GM19035 (cell line): ENCODE measurements around the gene EPHA1.
A peak's percentile ranks its signal among the peaks of the same experiment; 100 is the strongest.

Experiments used
- ATAC-seq: cut with Tn5 transposase; IDR thresholded peaks from one replicate; pipeline ENCODE4 v1.9.1; 2021; ENCODE audit not compliant: unreplicated experiment

EPHA1 gene

GRCh38 chr7:143408686-143409561 lies at the start of gene EPHA1:
Gene EPHA1, minus strand, starts transcription at chr7:143408856. Its CDS starts 51 bp downstream, at chr7:143408805.
- no peak for ATAC-seq

GRCh38 chr7:143458263-143458662 lies 49.6 kb upstream of the EPHA1 start:
- peak; percentile 80 for ATAC-seq

GRCh38 chr7:143456992-143457793 lies 48.5 kb upstream of the EPHA1 start:
- no peak for ATAC-seq

GRCh38 chr7:143455942-143456341 lies 47.3 kb upstream of the EPHA1 start:
- no peak for ATAC-seq

- no peak for ATAC-seq
Observed at GRCh38 chr7:143455491-143455890, 46.8 kb upstream of the EPHA1 start.

- ATAC-seq: no peak
Observed at GRCh38 chr7:143454091-143454680, 45.5 kb upstream of the EPHA1 start.

- no peak for ATAC-seq
Observed at GRCh38 chr7:143452495-143452894, 43.8 kb upstream of the EPHA1 start.

GRCh38 chr7:143451746-143452145 lies 43.1 kb upstream of the EPHA1 start:
- ATAC-seq: no peak

- no peak for ATAC-seq
Observed at GRCh38 chr7:143451122-143451521, 42.5 kb upstream of the EPHA1 start.

- ATAC-seq: no peak
Observed at GRCh38 chr7:143449793-143450192, 41.1 kb upstream of the EPHA1 start.

- no peak for ATAC-seq
Observed at GRCh38 chr7:143448429-143448828, 39.8 kb upstream of the EPHA1 start.

GRCh38 chr7:143447466-143447865 lies 38.8 kb upstream of the EPHA1 start:
- no peak for ATAC-seq

- no peak for ATAC-seq
Observed at GRCh38 chr7:143444785-143445184, 36.1 kb upstream of the EPHA1 start.

- ATAC-seq: no peak
Observed at GRCh38 chr7:143444063-143444782, 35.6 kb upstream of the EPHA1 start.

GRCh38 chr7:143443153-143443552 lies 34.5 kb upstream of the EPHA1 start, which contains the start of gene TAS2R60:
Gene TAS2R60, plus strand, starts transcription at chr7:143443453. Its CDS starts 0 bp downstream, at chr7:143443453.
- no peak for ATAC-seq

- no peak for ATAC-seq
Observed at GRCh38 chr7:143439866-143440265, 31.2 kb upstream of the EPHA1 start.

GRCh38 chr7:143437578-143437977 lies 28.9 kb upstream of the EPHA1 start:
- ATAC-seq: no peak

- ATAC-seq: peak; percentile 87
Observed at GRCh38 chr7:143436325-143436946, 27.8 kb upstream of the EPHA1 start.

- no peak for ATAC-seq
Observed at GRCh38 chr7:143435266-143435665, 26.6 kb upstream of the EPHA1 start.

GRCh38 chr7:143434660-143435059 lies 26.0 kb upstream of the EPHA1 start:
- no peak for ATAC-seq
